ENCODE data around the gene SCART1. TPM values are rescaled to one million over a fixed set of nuclear protein-coding genes. Genes with fewer than 3 reads are reported as not detected.
"Not testable (repeated sequence)": the region's sequence is repeated elsewhere in the genome, so short reads cannot be mapped to it uniquely, and the experiment has no call there.

The SCART1 gene
- polyA plus RNA-seq, 3 donors: 1.6 to 4.9 (median 3.5) TPM

- no peak for DNase-seq
These were observed 1.5 kb downstream of the SCART1 start for GRCh38 chr10:133455196-133455595.

DNA sequence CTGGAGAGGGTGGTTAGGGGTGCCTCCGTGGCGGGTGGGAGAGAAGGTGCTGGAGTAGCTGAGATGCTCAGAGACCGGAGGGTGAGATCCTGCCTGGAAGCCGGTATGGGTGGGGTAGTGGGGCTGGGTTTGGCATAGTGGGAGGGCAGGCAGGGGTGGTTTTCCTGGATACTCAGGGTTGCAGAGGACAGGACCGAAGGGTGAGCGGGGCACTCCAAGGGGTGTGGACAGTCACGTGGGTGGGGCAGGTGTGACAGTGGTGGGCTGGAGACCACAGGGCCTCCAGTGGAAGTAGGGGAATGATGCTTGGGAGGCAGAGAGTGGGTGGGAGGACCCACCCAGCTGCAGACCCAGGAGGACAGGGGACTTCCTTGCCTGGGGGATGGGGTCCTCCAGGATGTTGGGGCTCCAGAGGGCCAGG is 1.9 kb downstream of the SCART1 start:
- no peak for DNase-seq

- no peak for DNase-seq
These were observed 2.6 kb downstream of the SCART1 start for GRCh38 chr10:133456041-133456951.

- no peak for DNase-seq
These were observed 3.5 kb downstream of the SCART1 start for GRCh38 chr10:133457100-133457841.

DNA sequence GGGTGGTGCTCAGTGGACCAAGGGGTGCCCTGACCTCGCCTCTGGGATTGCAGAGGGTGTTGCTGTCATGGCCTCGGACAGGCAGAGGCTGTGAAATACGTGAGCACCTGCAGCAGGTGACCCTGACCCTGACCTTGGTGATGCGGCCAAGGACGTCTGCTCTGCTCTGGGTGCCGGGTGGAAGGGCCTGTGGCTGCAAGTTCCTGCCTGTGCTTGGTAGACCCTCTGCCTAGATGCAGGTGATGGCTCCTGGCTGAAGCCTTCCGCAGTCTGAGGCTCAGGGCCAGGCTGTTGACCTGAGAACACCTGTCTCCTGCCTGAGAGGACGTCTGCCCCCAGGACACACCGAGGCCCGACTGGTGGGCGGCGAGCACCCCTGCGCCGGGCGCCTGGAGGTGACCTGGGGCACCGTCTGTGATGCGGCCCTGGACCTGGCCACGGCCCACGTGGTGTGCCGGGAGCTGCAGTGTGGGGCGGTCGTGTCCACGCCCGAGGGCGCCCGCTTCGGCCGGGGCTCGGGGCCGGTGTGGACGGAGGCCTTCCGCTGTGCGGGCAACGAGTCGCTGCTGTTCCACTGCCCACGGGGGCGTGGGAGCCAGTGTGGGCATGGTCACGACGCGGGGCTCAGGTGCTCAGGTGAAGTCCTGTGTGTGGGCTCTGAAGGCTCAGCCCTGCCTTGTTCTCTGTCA is 4.4 kb downstream of the SCART1 start:
- no peak for DNase-seq

DNA sequence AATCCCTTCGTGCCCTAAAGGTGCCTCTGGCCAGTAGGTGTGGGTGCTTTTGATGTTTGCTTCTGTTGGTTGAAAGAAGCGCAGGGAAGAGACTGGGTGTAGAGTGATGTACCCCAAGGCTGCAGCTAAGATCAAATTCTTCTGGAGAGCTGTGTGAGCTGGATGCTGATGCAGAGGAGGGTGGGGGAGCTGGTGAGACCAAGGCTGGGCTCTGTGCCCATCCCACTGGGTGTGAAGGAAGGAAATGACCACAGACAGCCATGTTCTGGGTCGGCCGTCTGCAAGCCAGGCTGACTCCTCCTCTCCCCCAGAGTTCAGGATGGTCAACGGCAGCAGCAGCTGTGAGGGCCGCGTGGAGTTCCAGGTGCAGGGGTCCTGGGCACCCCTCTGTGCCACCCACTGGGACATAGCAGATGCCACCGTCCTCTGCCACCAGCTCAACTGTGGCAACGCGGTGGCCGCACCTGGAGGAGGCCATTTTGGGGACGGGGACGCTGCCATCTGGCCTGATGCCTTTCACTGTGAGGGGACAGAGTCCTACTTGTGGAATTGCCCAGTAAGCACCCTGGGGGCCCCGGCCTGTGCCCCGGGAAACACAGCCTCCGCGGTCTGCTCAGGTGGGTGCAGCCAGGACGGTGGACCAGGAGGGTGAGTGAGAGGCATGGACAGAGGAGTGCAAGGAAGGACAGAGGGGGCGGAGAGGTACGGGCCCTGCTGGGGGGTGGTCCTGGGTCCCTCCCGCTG is 5.1 kb downstream of the SCART1 start:
- DNase-seq: no peak

GRCh38 chr10:133459454-133460207 is 5.9 kb downstream of the SCART1 start:
- DNase-seq: no peak

DNA sequence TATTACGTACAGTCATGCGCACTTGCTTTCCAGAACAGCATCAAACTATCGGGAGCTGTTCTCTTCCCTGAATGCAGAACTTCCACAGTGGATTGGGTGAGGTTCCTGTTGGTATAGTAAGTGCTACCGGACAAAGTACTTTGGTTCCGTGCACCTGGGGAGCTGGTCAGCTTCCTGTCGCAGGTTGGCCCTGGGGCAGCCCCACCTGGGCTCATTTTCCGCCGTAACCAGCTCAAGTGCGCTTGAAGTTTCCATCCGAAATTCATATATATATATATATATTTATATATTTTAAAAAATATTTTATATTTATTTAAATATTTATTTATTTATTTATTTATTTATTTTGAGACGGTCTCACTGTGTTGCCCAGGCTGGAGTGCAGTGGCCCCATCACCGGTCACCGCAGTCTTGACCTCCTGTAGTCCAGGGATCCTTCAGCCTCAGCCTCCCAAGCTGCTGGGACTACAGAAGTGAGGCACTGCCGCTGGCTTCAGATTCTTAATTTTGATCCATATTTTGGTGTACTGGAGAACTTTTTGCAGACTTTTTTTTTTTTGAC is 6.5 kb downstream of the SCART1 start:
- DNase-seq: no peak

GRCh38 chr10:133461027-133461426 is 7.3 kb downstream of the SCART1 start:
- DNase-seq: no peak

GRCh38 chr10:133461841-133462240 is 8.1 kb downstream of the SCART1 start:
- DNase-seq: no peak

DNA sequence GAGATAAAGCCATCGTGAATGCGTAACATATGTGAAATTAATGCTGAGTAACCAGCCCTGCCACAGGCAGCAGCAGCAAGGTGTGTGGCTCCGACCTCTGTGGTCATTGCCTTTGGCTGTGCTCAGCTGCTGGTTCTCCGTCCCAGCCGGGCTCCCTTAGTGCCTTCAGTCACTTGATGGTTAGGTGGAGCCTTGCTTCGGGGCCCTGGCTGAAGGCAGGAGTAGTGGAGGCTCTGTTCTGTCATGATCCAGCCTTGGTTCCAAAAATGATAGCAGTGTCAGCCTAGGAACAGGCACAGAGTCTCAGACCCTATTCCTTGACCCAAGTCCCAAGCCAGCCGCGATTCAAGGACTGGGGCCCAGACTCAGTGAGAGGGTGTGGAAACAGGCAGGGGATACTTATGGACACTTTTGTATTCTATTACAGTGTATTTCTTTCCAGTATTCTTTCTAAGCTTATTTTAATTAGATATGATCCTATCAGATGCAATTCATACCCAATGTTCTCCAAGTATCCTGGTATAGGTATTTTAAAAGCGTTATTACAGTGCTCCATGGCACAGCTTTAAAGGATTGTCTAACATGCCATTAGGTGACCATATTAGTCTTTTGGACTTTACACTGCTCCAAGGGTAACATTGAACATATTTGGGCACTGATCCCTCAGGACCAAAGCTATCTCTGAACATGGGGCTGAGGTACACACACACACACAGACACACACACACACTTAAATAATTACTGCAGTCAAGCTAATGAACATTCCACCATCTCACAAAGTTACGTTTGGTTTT is 9.0 kb downstream of the SCART1 start:
- no peak for DNase-seq

- no peak for DNase-seq
These were observed 10.9 kb downstream of the SCART1 start for GRCh38 chr10:133464582-133465031.

- DNase-seq: no peak
These were observed 11.6 kb downstream of the SCART1 start for GRCh38 chr10:133465191-133465949.

GRCh38 chr10:133465950-133466474 is 12.3 kb downstream of the SCART1 start:
- no peak for DNase-seq

- no peak for DNase-seq
These were observed 13.0 kb downstream of the SCART1 start for GRCh38 chr10:133466683-133467275.

DNA sequence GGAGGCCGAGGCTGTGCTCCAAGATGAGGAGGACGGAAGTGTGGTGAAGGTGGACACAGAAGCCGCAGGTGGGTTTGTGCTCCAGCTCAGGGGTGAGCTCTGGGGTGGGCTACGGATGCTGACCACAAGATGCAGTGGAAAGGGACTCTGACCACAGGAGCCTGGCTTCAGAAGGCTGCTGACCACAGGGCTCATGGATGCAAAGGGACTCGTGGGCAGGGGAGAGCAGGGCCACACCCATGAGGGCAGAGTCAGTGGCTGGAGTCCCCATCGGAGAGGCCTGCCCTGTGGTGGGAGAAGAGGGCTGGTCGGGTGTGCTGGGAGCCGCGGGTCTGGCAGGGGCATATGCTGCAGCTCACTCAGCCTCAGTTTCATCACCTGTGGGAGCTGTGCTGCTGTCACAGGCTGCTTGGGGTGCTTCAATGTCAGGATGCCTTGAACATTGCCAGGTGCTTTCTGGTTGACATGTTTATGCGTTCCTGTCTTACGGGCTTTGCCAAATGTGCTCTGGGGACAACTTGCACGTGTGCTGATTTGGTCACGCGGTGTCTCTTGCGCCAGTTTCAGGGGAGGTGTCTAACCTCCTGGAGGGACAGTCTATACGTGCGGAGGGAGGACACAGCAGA is 13.7 kb downstream of the SCART1 start:
- no peak for DNase-seq

- DNase-seq: not testable (repeated sequence)
These were observed 15.5 kb downstream of the SCART1 start for GRCh38 chr10:133469205-133469604.

All from renal pelvis (tissue), 4 donors.